Activated T-helper 1 cell treated with Interleukin-2 at 50 U/mL for 16 hours (primary cell): ENCODE measurements around the gene PAPOLG.
"Not testable (repeated sequence)": the region's sequence is repeated elsewhere in the genome, so short reads cannot be mapped to it uniquely, and the experiment has no call there.

Experiments
- DNase-seq: peaks from one replicate; pipeline ENCODE4 v3.0.0-alpha.2; 2020; ENCODE audit warnings: low read depth

Gene PAPOLG

GRCh38 chr2:60822987-60823386 lies 66.9 kb downstream of the PAPOLG start:
- no peak for DNase-seq

- DNase-seq: no peak
Measured at GRCh38 chr2:60823694-60824305, 67.7 kb downstream of the PAPOLG start.

GRCh38 chr2:60825666-60826065 lies 69.6 kb downstream of the PAPOLG start:
- no peak for DNase-seq

- DNase-seq: no peak
Measured at GRCh38 chr2:60826111-60826510, 70.0 kb downstream of the PAPOLG start.

GRCh38 chr2:60826860-60827259 lies 70.8 kb downstream of the PAPOLG start:
- not testable (repeated sequence) for DNase-seq

GRCh38 chr2:60827369-60827768 lies 71.3 kb downstream of the PAPOLG start:
- DNase-seq: no peak

- no peak for DNase-seq
Measured at GRCh38 chr2:60830991-60831390, 74.9 kb downstream of the PAPOLG start.

GRCh38 chr2:60831921-60832320 lies 75.9 kb downstream of the PAPOLG start:
- DNase-seq: no peak

- no peak for DNase-seq
Measured at GRCh38 chr2:60832621-60833020, 76.6 kb downstream of the PAPOLG start.

- DNase-seq: no peak
Measured at GRCh38 chr2:60834270-60834717, 78.2 kb downstream of the PAPOLG start.

- no peak for DNase-seq
Measured at GRCh38 chr2:60836491-60836890, 80.4 kb downstream of the PAPOLG start.

GRCh38 chr2:60837123-60837522 lies 81.1 kb downstream of the PAPOLG start:
- DNase-seq: no peak

GRCh38 chr2:60838481-60838880 lies 82.4 kb downstream of the PAPOLG start:
- no peak for DNase-seq

- DNase-seq: no peak
Measured at GRCh38 chr2:60839126-60839813, 83.2 kb downstream of the PAPOLG start.

- no peak for DNase-seq
Measured at GRCh38 chr2:60840880-60841279, 84.8 kb downstream of the PAPOLG start.

GRCh38 chr2:60843006-60843405 lies 86.9 kb downstream of the PAPOLG start:
- DNase-seq: no peak

GRCh38 chr2:60844105-60844504 lies 88.0 kb downstream of the PAPOLG start:
- DNase-seq: no peak

GRCh38 chr2:60847854-60848253 lies 91.8 kb downstream of the PAPOLG start:
- no peak for DNase-seq
